Left ventricle myocardium superior (tissue), 1 donor: Measurements from ENCODE around the gene SEC22C. TPM values are rescaled to one million over a fixed set of nuclear protein-coding genes. Genes with fewer than 3 reads are reported as not detected.

Experiments used
- ATAC-seq: fragments of 200-7000 bp; cut with Tn5 transposase; one replicate; pipeline ENCODE4 v1.9.1; 2020; ENCODE audit warnings: mild to moderate bottlenecking, moderate library complexity
- DNase-seq: peaks from one replicate; pipeline ENCODE4 v3.0.0-alpha.2; 2020
- intact Hi-C: fragments of 100-400 bp; cut with micrococcal nuclease; formaldehyde crosslinking; loops from one replicate; pipeline ENCODE4 v1.11.0; 2022
- total RNA-seq: library from RNA; stranded (reverse); fragmentation: NEBNext Ultra II Directional; extraction: Animal tissue kit (Norgen Biotek cat#: 25700); gene quantifications from one replicate; pipeline ENCODE4 v1.2.1, GENCODE V29; 2021
- donor health status: DM: no; HTN: yes; CAD: no; lungs with severe emphysema.

SEC22C gene
- total RNA-seq, 1 donor from 2014 or later = 24.3 TPM

DNA sequence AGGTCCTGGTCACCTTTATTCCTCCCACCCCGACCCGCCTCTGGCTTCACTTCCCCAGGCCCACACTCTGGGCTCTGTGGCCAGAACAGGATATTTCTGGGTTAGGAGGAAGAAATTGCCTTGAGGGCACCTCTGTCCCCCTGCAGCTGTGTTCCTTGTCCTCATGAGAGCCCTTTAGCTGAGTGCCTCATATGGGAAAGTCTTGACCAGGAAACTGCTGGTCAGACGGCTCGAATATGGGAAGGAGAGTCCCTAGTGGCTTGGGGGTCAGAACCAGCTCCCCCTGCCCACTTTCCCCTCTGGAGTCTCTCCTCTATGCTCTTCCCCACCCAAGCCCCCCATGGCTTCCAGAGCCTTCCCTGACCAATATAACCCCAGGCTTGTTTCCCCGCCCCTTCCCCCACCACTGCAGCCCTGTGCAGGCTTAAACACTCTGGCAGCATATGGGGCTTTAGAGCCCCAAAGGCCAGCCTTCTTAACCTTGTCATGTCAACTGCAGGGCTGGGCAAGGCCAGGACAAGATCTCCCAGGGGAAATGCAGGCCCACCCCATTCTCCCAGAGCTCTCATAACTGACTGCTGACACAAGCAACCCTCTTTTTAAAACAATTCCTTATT lies 36.4 kb downstream of the SEC22C start:
- ATAC-seq (peak; percentile 6), DNase-seq (no peak)
- intact Hi-C loops = loop anchor here (10.0 kb wide), 1 partner anchor 301 kb away; no protein-coding TSS in a partner anchor

- intact Hi-C loops = loop anchor here (10.0 kb wide), 1 partner anchor 300 kb away; no protein-coding TSS in a partner anchor
- peak; percentile 69 for ATAC-seq
- peak; percentile 50 for DNase-seq
Measured at GRCh38 chr3:42544492-42545283, 37.1 kb downstream of the SEC22C start.

- peak; percentile 52 for DNase-seq
- peak; percentile 24 for ATAC-seq
- intact Hi-C loops = loop anchor here (10.0 kb wide), 1 partner anchor 296 kb away; no protein-coding TSS in a partner anchor
Measured at GRCh38 chr3:42541079-42541478, 40.7 kb downstream of the SEC22C start.

DNA sequence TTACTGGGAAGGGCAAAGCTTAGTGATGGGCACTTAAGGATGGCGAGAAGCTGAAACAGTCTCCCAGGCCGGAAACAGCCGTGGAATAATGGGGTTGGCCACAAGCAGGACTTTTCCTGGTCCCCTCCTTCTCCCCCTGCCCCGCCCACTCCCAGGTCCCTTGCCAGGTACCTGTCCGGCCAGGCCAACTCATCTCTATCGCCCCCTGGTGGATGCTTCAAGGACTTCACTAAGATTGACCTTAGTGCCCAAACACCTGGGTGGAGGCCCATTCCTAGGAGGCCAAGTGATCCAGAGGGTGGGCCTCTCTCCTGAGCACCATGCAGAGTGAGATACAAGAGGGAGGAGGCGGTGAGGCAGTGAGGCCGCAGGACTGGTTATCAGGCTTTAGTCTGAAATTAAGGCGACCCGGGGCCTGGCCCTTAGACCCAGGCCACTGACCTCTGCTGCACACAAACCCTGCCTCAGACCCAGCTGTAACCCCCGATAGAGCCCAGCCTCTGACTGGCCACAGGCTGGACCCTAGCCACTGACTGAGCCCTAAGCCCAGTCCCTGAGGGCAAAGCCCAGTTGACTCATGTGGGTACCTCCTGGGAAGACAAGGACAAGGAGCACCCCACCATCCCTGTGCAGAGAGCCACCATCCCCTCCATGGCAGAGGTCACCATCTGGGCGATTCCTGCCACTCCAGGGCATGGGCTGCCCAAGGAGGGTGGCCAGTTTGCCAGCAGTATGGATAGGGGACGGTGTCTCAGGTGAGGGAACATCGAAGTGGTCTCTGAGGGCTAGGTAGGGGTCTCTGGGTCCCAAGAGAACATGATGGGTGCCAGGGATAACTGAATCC lies 41.7 kb downstream of the SEC22C start:
- DNase-seq = peak; percentile 45
- intact Hi-C loops = loop anchor here (10.0 kb wide), 1 partner anchor 295 kb away; no protein-coding TSS in a partner anchor
- peak; percentile 42 for ATAC-seq

- no peak for DNase-seq
- ATAC-seq = no peak
- intact Hi-C loops = no loop called here
Measured at GRCh38 chr3:42537350-42537749, 44.4 kb downstream of the SEC22C start.

- intact Hi-C loops = no loop called here
- ATAC-seq = peak; percentile 42
Measured at GRCh38 chr3:42535981-42536784, 45.6 kb downstream of the SEC22C start.

GRCh38 chr3:42533161-42533897 lies 48.4 kb downstream of the SEC22C start:
- intact Hi-C loops = no loop called here
- no peak for ATAC-seq
- no peak for DNase-seq

More at GRCh38 chr3:42535981-42536784, 45.6 kb downstream of the SEC22C start:
- DNase-seq = peak; percentile 57

DNA sequence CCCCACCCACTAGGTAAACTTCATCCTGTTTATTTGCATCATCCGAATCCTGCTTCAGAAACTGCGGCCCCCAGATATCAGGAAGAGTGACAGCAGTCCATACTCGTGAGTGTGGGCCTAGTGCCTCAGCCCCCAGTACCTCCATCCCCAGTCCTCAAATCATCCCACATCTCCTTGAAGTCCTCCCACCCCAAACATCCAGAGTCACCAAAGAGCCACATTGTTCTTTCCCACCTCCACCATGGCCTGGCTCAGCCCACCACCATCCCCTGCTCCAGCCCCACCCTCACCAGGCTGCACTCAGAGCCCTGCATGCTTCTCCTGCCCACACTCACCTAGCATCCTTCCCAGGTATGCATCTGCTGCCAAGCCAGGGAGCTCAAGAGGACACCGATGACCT lies 49.5 kb downstream of the SEC22C start:
- ATAC-seq (no peak), DNase-seq (no peak)
- intact Hi-C loops = no loop called here

DNA sequence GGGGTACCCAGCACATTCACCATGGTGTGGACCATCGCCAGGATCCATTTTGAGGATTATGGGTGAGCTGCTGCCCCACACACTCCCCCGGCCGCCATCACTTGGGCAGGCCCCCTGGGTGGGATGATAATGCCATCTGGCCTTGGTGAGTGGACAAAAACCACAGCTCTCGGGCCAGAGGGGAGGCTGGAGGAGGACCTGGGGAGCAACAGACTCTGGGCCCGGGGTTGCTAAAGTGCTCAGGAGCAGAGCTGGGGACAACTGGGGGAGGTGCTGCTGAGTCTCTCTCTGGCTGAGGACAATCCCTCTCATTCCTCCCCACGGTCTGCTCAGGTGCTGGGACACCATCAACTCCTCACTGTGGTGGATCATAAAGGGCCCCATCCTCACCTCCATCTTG lies 50.3 kb downstream of the SEC22C start:
- intact Hi-C loops = no loop called here
- DNase-seq (no peak), ATAC-seq (no peak)

DNA sequence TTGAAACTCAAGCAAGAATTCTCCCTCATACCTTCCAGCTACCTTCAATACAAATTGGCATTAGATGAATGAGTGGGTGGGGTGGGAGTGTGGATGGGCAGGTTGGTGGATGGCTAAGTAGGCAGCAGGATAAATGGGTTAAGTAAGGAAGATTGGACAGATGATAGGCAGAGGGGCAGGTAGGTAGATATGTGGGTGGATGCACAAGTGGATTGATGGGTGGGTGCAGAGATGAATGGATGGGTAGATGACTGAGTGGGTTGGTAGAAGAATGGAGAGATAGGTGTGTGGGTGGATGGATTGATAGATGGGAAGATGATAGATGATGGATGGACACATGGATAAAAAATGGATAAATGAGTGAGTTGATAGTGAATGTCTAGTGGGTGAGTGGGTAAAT lies 51.7 kb downstream of the SEC22C start:
- ATAC-seq (no peak), DNase-seq (no peak)
- intact Hi-C loops = no loop called here

- no peak for DNase-seq
- peak; percentile 66 for ATAC-seq
- intact Hi-C loops = no loop called here
Measured at GRCh38 chr3:42529468-42529867, 52.3 kb downstream of the SEC22C start.

- no peak for DNase-seq
- intact Hi-C loops = no loop called here
- no peak for ATAC-seq
Measured at GRCh38 chr3:42527368-42527917, 54.3 kb downstream of the SEC22C start.

- ATAC-seq (no peak), DNase-seq (no peak)
- intact Hi-C loops = no loop called here
Measured at GRCh38 chr3:42526616-42527367, 55.0 kb downstream of the SEC22C start.

DNA sequence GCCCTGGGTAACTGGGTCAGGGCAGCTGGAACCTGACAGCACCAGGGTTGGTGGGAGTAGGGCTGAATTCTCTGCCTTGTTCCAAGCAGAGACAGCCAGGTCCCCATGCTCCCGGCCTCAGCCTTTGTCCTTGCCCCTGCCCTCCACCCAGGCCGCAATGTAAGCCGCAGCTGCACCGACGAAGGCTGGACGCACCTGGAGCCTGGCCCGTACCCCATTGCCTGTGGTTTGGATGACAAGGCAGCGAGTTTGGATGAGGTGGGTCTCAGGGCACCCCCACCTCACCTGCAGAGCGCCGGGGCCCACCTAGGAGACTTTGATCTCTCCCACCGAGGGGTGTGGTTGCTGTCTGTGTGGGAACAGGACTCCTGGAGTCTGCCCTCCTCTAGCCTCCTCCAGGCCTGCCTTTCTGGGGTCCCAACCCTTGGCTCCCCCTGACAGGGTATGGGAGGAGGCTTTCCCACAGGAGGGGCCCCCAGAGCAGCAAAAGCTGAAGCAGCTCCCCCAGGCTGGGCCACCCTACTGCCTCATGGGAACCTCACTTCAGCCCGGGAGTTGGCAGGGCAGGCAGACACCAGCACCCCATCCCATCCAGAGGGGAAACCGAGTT lies 55.9 kb downstream of the SEC22C start:
- no peak for DNase-seq
- no peak for ATAC-seq
- intact Hi-C loops = no loop called here

- ATAC-seq = no peak
- intact Hi-C loops = no loop called here
- no peak for DNase-seq
Measured at GRCh38 chr3:42525212-42525611, 56.6 kb downstream of the SEC22C start.

- intact Hi-C loops = no loop called here
- DNase-seq (no peak), ATAC-seq (peak; percentile 13)
Measured at GRCh38 chr3:42524751-42525150, 57.0 kb downstream of the SEC22C start.

GRCh38 chr3:42520906-42521305 lies 60.9 kb downstream of the SEC22C start:
- no peak for ATAC-seq
- DNase-seq = no peak
- intact Hi-C loops = no loop called here
